Measurements from ENCODE around the gene NUDT3.

NUDT3 gene

DNA sequence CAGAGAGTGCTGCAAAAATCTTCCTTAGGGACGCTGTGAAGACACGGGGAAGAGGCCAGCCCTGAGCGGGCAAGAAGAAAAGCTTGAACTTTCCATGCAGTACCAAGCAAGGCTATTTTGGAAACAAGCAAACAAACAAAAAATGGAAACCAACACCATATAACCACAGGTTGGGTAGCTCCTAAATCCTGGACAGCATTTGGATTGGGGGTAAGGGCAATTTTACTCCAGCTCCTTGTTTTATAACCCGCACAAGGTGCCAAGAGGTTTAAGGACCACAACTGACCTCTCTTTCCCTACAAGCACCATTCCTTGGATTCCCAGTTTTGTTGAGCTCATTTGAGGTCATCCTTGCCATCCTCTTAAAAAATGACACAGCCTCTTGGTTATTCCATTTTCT is 112.3 kb downstream of the NUDT3 start:
- Histone ChIP-seq H3K9ac (ENCODE audit: low read length) (no peak overlapping the region), H3K36me3 (ENCODE audit: insufficient read depth, low read length) (peaks cover 28% of the 10 kb centered on the region; the same call in 1 of the 2 replicates), H3K79me2 (ENCODE audit: insufficient read depth, low read length) (no peaks in the 10 kb centered on the region), H3K9me3 (ENCODE audit: low read length) (no peaks in the 10 kb centered on the region), H3K4me2 (ENCODE audit: low read length) (no peak overlapping the region), H3K4me3 (ENCODE audit: low read depth, low read length, poor library complexity, severe bottlenecking) (no peak overlapping the region), H3K9me2 (ENCODE audit: low read depth, low read length) (no peaks in the 10 kb centered on the region), H4K20me1 (ENCODE audit: insufficient read depth, low read length) (no peaks in the 10 kb centered on the region), H3K4me1 (ENCODE audit: insufficient read depth, low read length, severe bottlenecking) (no peaks in the 10 kb centered on the region), H3F3A (ENCODE audit: insufficient read depth, low read length) (no peaks in the 10 kb centered on the region), H3K27ac (ENCODE audit: low read depth, low read length, poor library complexity, severe bottlenecking) (no peak overlapping the region), H3K27me3 (ENCODE audit: insufficient read depth, low read length) (no peaks in the 10 kb centered on the region), H2AFZ (ENCODE audit: low read length) (no peak overlapping the region)
- TF ChIP-seq EZH2 (IDR thresholded peaks at IDR 0.05; ENCODE audit: borderline replicate concordance, low read length) (no peak), CTCF (IDR thresholded peaks at IDR 0.05; ENCODE audit: low read length) (no peak)

DNA sequence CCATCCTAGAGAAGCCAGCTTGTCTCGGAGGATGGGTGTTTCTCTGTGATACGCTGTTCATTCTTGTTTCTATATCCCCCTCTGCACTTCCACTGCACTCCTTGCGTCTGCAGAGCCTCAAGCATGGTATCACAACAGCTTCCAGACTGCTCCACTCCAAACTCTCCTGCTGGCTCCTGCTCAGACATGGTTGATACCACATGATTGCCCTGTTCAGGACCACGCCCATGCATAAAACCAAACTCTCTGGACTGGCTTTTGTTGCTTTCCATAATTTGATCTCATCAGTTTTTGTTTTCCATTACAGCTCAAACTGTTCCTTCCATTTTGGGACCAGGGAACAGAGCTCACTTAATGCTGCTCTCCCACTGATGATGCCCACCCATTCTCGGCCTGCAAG is 113.6 kb downstream of the NUDT3 start:
- Histone ChIP-seq H3K4me2 (ENCODE audit: low read length) (no peak overlapping the region), H2AFZ (ENCODE audit: low read length) (no peak overlapping the region), H3K4me1 (ENCODE audit: insufficient read depth, low read length, severe bottlenecking) (no peaks in the 10 kb centered on the region), H3K36me3 (ENCODE audit: insufficient read depth, low read length) (peaks cover 21% of the 10 kb centered on the region; the same call in 1 of the 2 replicates), H3F3A (ENCODE audit: insufficient read depth, low read length) (no peaks in the 10 kb centered on the region), H4K20me1 (ENCODE audit: insufficient read depth, low read length) (no peaks in the 10 kb centered on the region), H3K9me3 (ENCODE audit: low read length) (no peaks in the 10 kb centered on the region), H3K9ac (ENCODE audit: low read length) (no peak overlapping the region), H3K27me3 (ENCODE audit: insufficient read depth, low read length) (no peaks in the 10 kb centered on the region), H3K4me3 (ENCODE audit: low read depth, low read length, poor library complexity, severe bottlenecking) (no peak overlapping the region), H3K9me2 (ENCODE audit: low read depth, low read length) (no peaks in the 10 kb centered on the region), H3K27ac (ENCODE audit: low read depth, low read length, poor library complexity, severe bottlenecking) (no peak overlapping the region), H3K79me2 (ENCODE audit: insufficient read depth, low read length) (no peaks in the 10 kb centered on the region)
- TF ChIP-seq CTCF (IDR thresholded peaks at IDR 0.05; ENCODE audit: low read length) (no peak), EZH2 (IDR thresholded peaks at IDR 0.05; ENCODE audit: borderline replicate concordance, low read length) (no peak)

GRCh38 chr6:34277763-34278112 is 114.7 kb downstream of the NUDT3 start:
- H3F3A ChIP-seq (ENCODE audit: insufficient read depth, low read length): no peaks in the 10 kb centered on the region
- no peaks in the 10 kb centered on the region for H3K9me2 ChIP-seq (ENCODE audit: low read depth, low read length)
- no peak overlapping the region for H3K27ac ChIP-seq (ENCODE audit: low read depth, low read length, poor library complexity, severe bottlenecking)
- H4K20me1 ChIP-seq (ENCODE audit: insufficient read depth, low read length): no peaks in the 10 kb centered on the region
- no peak overlapping the region for H3K9ac ChIP-seq (ENCODE audit: low read length)
- H2AFZ ChIP-seq (ENCODE audit: low read length): no peak overlapping the region
- no peak overlapping the region for H3K4me3 ChIP-seq (ENCODE audit: low read depth, low read length, poor library complexity, severe bottlenecking)
- no peak for TF ChIP-seq CTCF (IDR thresholded peaks at IDR 0.05; ENCODE audit: low read length)
- TF ChIP-seq EZH2 (IDR thresholded peaks at IDR 0.05; ENCODE audit: borderline replicate concordance, low read length): no peak
- H3K9me3 ChIP-seq (ENCODE audit: low read length): no peaks in the 10 kb centered on the region
- H3K4me2 ChIP-seq (ENCODE audit: low read length): no peak overlapping the region
- H3K4me1 ChIP-seq (ENCODE audit: insufficient read depth, low read length, severe bottlenecking): no peaks in the 10 kb centered on the region
- H3K79me2 ChIP-seq (ENCODE audit: insufficient read depth, low read length): no peaks in the 10 kb centered on the region
- H3K27me3 ChIP-seq (ENCODE audit: insufficient read depth, low read length): no peaks in the 10 kb centered on the region
- peaks cover 16% of the 10 kb centered on the region; the same call in 1 of the 2 replicates for H3K36me3 ChIP-seq (ENCODE audit: insufficient read depth, low read length)

Measured in OCI-LY1 (cell line).